ENCODE data around the gene DMRT3.

The DMRT3 gene

GRCh38 chr9:1028501-1029190, 52.2 kb downstream of the DMRT3 start:
- Histone ChIP-seq H3K27ac (no peak overlapping the region), H3K4me3 (IDR thresholded peaks at IDR 0.05; ENCODE audit: insufficient read depth, low read depth, low read length) (no peak overlapping the region), H3K79me2 (ENCODE audit: insufficient read depth, low read depth) (no peaks in the 10 kb centered on the region), H4K20me1 (ENCODE audit: insufficient read depth) (no peaks in the 10 kb centered on the region), H3K4me1 (ENCODE audit: low read depth, poor library complexity, severe bottlenecking) (no peaks in the 10 kb centered on the region), H2AFZ (ENCODE audit: low read depth) (no peak overlapping the region), H3K4me2 (no peak overlapping the region), H3K27me3 (ENCODE audit: insufficient read depth, low read depth) (no peaks in the 10 kb centered on the region), H3K9ac (no peak overlapping the region), H3K36me3 (ENCODE audit: insufficient read depth) (no peaks in the 10 kb centered on the region)
- TF ChIP-seq, protein P1, sequence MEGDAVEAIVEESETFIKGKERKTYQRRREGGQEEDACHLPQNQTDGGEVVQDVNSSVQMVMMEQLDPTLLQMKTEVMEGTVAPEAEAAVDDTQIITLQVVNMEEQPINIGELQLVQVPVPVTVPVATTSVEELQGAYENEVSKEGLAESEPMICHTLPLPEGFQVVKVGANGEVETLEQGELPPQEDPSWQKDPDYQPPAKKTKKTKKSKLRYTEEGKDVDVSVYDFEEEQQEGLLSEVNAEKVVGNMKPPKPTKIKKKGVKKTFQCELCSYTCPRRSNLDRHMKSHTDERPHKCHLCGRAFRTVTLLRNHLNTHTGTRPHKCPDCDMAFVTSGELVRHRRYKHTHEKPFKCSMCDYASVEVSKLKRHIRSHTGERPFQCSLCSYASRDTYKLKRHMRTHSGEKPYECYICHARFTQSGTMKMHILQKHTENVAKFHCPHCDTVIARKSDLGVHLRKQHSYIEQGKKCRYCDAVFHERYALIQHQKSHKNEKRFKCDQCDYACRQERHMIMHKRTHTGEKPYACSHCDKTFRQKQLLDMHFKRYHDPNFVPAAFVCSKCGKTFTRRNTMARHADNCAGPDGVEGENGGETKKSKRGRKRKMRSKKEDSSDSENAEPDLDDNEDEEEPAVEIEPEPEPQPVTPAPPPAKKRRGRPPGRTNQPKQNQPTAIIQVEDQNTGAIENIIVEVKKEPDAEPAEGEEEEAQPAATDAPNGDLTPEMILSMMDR (conservative IDR thresholded peaks at IDR 0.05; ENCODE audit: low read depth, low read length), result no peak

DNA sequence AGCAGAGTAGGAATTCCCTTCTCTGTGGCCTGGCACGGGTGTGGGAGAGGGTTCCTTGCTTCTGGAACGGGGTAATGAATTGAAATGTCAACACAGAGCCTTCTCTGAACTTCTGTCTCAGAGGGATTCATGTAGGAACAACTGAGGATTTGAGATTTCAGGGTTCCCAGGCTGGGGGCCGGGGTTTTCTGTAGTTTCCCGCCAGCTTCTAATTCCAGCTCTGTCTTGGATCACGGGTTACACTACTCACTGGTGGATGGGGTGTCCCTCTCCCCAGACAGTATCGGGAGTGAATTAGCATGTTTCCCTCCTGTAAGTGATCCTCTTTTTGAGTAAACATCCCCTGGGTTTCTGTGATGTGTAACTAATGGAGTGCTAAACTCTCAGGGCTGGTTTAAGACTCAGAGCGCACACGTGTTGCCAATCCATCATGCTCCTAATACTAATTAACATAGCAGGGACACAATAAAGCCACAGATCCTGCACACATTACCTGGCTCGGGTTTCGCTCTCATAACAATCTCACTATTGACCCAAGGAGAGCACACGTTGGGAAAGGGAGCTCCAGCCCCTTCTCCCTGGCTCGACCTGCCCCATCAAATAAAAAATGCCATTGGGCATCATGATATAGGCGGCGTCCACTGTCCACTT, 55.6 kb downstream of the DMRT3 start:
- Histone ChIP-seq H3K27ac (no peak overlapping the region), H3K36me3 (ENCODE audit: insufficient read depth) (no peaks in the 10 kb centered on the region), H4K20me1 (ENCODE audit: insufficient read depth) (no peaks in the 10 kb centered on the region), H3K9ac (no peak overlapping the region), H3K27me3 (ENCODE audit: insufficient read depth, low read depth) (no peaks in the 10 kb centered on the region), H2AFZ (ENCODE audit: low read depth) (no peak overlapping the region), H3K4me1 (ENCODE audit: low read depth, poor library complexity, severe bottlenecking) (no peaks in the 10 kb centered on the region), H3K79me2 (ENCODE audit: insufficient read depth, low read depth) (no peaks in the 10 kb centered on the region), H3K4me2 (no peak overlapping the region), H3K4me3 (IDR thresholded peaks at IDR 0.05; ENCODE audit: insufficient read depth, low read depth, low read length) (no peak overlapping the region)
- TF ChIP-seq, protein P1 (conservative IDR thresholded peaks at IDR 0.05; ENCODE audit: low read depth, low read length), result no peak

DNA sequence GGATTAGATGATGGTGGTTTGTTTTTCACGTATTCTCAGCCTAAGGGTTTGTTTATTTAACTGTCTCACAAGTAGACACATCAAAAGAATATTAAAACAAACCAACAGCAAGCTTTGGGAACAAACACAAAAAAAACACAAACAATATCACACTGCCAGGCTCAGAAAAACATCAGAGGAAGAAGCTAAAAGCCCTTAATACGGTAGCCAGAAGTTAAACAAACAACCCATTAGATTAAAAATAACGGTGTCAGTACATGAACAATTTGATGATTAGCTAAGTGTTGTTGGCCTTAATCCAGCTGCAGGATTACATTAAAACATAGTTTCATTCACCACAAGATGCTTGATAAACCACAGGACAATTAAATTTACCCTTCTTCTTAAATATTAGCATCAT, 57.8 kb downstream of the DMRT3 start:
- Histone ChIP-seq H4K20me1 (ENCODE audit: insufficient read depth) (no peaks in the 10 kb centered on the region), H3K36me3 (ENCODE audit: insufficient read depth) (no peaks in the 10 kb centered on the region), H3K27ac (no peak overlapping the region), H3K4me1 (ENCODE audit: low read depth, poor library complexity, severe bottlenecking) (no peaks in the 10 kb centered on the region), H3K27me3 (ENCODE audit: insufficient read depth, low read depth) (no peaks in the 10 kb centered on the region), H3K4me3 (IDR thresholded peaks at IDR 0.05; ENCODE audit: insufficient read depth, low read depth, low read length) (no peak overlapping the region), H2AFZ (ENCODE audit: low read depth) (no peak overlapping the region), H3K4me2 (no peak overlapping the region), H3K79me2 (ENCODE audit: insufficient read depth, low read depth) (no peaks in the 10 kb centered on the region), H3K9ac (no peak overlapping the region)
- TF ChIP-seq, protein P1 (conservative IDR thresholded peaks at IDR 0.05; ENCODE audit: low read depth, low read length), result no peak

DNA sequence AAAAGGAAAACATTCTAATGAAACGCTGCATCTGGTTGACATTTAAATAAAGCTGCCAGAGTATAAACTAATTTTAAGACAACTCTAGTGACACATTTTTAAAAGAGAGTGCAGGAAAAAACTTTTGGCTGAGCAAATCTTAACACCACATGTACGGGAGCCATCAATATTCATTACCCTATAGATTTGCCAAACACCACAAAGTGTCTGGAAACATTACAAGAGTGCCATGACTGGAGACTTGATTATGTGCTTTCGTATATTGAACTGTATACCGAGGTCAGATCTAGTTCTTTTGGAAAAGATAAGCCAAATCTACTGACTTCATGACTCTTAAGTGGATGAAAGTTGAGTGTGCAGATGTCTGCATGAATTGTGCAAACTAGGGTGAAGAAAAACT, 63.1 kb downstream of the DMRT3 start:
- TF ChIP-seq, protein P1 (conservative IDR thresholded peaks at IDR 0.05; ENCODE audit: low read depth, low read length), result no peak
- H3K4me1 ChIP-seq (ENCODE audit: low read depth, poor library complexity, severe bottlenecking), result no peaks in the 10 kb centered on the region
- H3K79me2 ChIP-seq (ENCODE audit: insufficient read depth, low read depth), result no peaks in the 10 kb centered on the region
- H4K20me1 ChIP-seq (ENCODE audit: insufficient read depth), result no peaks in the 10 kb centered on the region
- no peaks in the 10 kb centered on the region for H3K36me3 ChIP-seq (ENCODE audit: insufficient read depth)
- H3K4me2 ChIP-seq, result no peak overlapping the region
- H3K27me3 ChIP-seq (ENCODE audit: insufficient read depth, low read depth), result no peaks in the 10 kb centered on the region
- no peak overlapping the region for H3K4me3 ChIP-seq (IDR thresholded peaks at IDR 0.05; ENCODE audit: insufficient read depth, low read depth, low read length)
- H2AFZ ChIP-seq (ENCODE audit: low read depth), result no peak overlapping the region
- no peak overlapping the region for H3K9ac ChIP-seq
- H3K27ac ChIP-seq, result no peak overlapping the region

All from KMS-11 (cell line).